AG04449 (cell line): ENCODE results near the gene SCFD1.

Source experiments
- CTCF ChIA-PET: fragments of 350-600 bp; formaldehyde crosslinking; extraction: SDS; loops from one replicate; lab custom pipeline; 2021; ENCODE audit warnings: antibody characterized with exemption; lab: Yijun Ruan, JAX
- POLR2A ChIA-PET: fragments of 400-600, 350-600 bp; formaldehyde crosslinking; extraction: SDS; loops from one replicate; lab custom pipeline; 2020; ENCODE audit warnings: antibody characterized with exemption, inconsistent platforms; lab: Yijun Ruan, JAX
- DNase-seq: peaks from one replicate; pipeline ENCODE4 v3.0.0-alpha.2; 2010; ENCODE audit warnings: low read depth, low spot score
- H3K4me3 ChIP-seq: 2 replicates; pipeline ENCODE4 v1.5.1; 2011; ENCODE audit warnings: low read depth, mild to moderate bottlenecking, control low read depth, low read length
- CTCF ChIP-seq: IDR thresholded peaks from one replicate; pipeline ENCODE4 v1.5.1; 2011; ENCODE audit warnings: mild to moderate bottlenecking, moderate library complexity, low read length, control low read depth, inconsistent platforms; ENCODE audit not compliant: insufficient read depth; ENCODE audit errors: missing control alignments

The SCFD1 gene

DNA sequence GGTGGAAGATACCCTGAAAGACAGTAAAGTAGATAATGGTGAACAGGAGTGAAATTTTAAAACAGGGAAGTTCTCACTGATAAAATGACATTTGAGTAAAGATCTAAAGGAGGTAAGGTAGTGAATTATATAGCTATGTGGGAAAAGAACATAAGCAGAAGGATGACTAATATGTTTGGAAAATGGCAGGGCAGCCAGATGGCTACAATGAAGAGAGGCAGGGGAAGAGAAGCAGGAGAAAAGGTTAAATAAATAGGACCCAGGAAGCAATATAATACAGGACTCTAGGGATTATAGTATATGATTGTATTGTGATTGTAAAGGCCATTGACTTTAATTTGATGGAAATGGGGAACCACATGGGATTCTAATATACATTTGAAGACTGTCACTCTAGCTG lies 33.0 kb downstream of the SCFD1 start:
- TF ChIP-seq CTCF, result no peak
- no peak for DNase-seq
- H3K4me3 ChIP-seq, result no peak overlapping the region
- POLR2A ChIA-PET, result no interaction called here
- CTCF ChIA-PET, result interaction anchor here (0.9 to 1.2 kb wide), 4 partner anchors 17 to 69 kb away, joined by 3 to 4 read pairs (median 4); no protein-coding TSS in a partner anchor

DNA sequence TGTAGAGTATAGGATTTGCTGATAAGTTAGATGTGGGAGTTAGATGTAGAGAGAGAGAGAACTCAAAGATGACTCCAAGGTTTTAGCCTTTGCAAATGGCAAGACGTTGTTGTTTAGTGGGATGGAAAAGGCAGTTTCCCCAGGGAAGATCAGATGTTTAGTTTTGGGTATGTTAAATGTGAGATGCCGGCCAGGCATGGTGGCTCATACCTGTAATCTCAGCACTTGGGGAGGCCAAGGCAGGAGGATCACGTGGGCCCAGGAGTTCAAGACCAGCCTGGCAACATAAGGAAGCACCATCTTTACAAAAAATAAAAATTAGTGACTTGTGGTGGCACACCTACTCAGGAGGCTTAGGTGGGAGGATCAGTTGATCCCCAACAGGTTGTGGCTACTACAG lies 33.5 kb downstream of the SCFD1 start:
- no peak for TF ChIP-seq CTCF
- H3K4me3 ChIP-seq, result no peak overlapping the region
- no peak for DNase-seq
- POLR2A ChIA-PET, result no interaction called here
- CTCF ChIA-PET, result interaction anchor here (0.9 to 1.2 kb wide), 5 partner anchors 16 to 70 kb away, joined by 3 to 5 read pairs (median 4); no protein-coding TSS in a partner anchor

- no peak for DNase-seq
- TF ChIP-seq CTCF, result peak; percentile 65
- H3K4me3 ChIP-seq, result no peak overlapping the region
- CTCF ChIA-PET, result interaction anchor here (0.6 to 1.2 kb wide), 11 partner anchors 11 to 283 kb away, joined by 3 to 5 read pairs (median 4); no protein-coding TSS in a partner anchor
- POLR2A ChIA-PET, result no interaction called here
Observed at GRCh38 chr14:30656190-30656632, 34.1 kb downstream of the SCFD1 start.

GRCh38 chr14:30657050-30657449 lies 34.9 kb downstream of the SCFD1 start:
- no peak overlapping the region for H3K4me3 ChIP-seq
- no peak for DNase-seq
- POLR2A ChIA-PET, result no interaction called here
- no peak for TF ChIP-seq CTCF
- CTCF ChIA-PET, result interaction anchor here (0.6 to 1.9 kb wide), 16 partner anchors 9 to 282 kb away, joined by 3 to 8 read pairs (median 4); no protein-coding TSS in a partner anchor

- ChIA-PET CTCF (interaction anchor here (0.7 to 1.9 kb wide), 5 partner anchors 9 to 49 kb away, joined by 3 to 8 read pairs (median 3); no protein-coding TSS in a partner anchor), POLR2A (no interaction called here)
- H3K4me3 ChIP-seq, result no peak overlapping the region
- no peak for DNase-seq
- no peak for TF ChIP-seq CTCF
Observed at GRCh38 chr14:30657606-30658163, 35.6 kb downstream of the SCFD1 start.

DNA sequence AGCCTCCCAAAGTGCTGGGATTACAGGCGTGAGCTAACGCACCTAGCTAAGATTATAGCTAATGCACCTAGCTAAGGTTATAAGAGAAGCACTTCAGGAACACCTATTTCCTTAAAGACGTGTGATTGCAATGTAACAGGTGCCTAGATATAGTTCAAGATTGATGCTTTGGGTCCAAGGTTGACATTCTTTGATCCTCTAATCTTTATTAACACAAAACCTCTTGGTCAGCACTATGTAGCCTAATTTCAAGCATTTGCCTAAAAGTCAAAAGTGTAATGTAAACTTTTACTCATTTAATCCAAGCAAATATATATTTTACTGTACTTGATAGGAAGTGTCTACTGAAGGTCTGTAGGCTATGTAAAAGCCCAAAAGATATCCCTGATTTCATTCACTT lies 36.5 kb downstream of the SCFD1 start:
- POLR2A ChIA-PET, result no interaction called here
- DNase-seq, result no peak
- TF ChIP-seq CTCF, result no peak
- CTCF ChIA-PET, result interaction anchor here (0.9 to 1.9 kb wide), 4 partner anchors 10 to 700 kb away, joined by 3 to 8 read pairs (median 6); no protein-coding TSS in a partner anchor
- no peak overlapping the region for H3K4me3 ChIP-seq
